Smooth muscle cell (in vitro differentiated cells): ENCODE results near the gene PREP. TPM values are rescaled to one million over a fixed set of nuclear protein-coding genes. Genes with fewer than 3 reads are reported as not detected.

Source experiments
- DNase-seq: peaks from one replicate; lab custom pipeline; 2025; ENCODE audit not compliant: unreplicated experiment; lab: John Stamatoyannopoulos, UW
- H2AFZ ChIP-seq: fragments of 200-600 bp; sonication (generic); 2 replicates; pipeline ENCODE4 v1.6.0; 2016; ENCODE audit warnings: antibody characterized with exemption, low read depth, mild to moderate bottlenecking
- H3F3A ChIP-seq: fragments of 200-600 bp; sonication (generic); 2 replicates; pipeline ENCODE4 v1.6.0; 2017; ENCODE audit warnings: antibody characterized with exemption, low read depth
- H3K27ac ChIP-seq: fragments of 200-600 bp; sonication (generic); 2 replicates; pipeline ENCODE4 v1.5.1; 2016; ENCODE audit warnings: low read depth, mild to moderate bottlenecking
- H3K27me3 ChIP-seq: fragments of 200-600 bp; sonication (generic); 2 replicates; pipeline ENCODE4 v1.6.1; 2016; ENCODE audit warnings: low read depth, mild to moderate bottlenecking
- H3K36me3 ChIP-seq: fragments of 200-600 bp; sonication (generic); 2 replicates; pipeline ENCODE4 v1.5.1; 2016; ENCODE audit warnings: low read depth
- H3K4me1 ChIP-seq: fragments of 200-600 bp; sonication (generic); 2 replicates; pipeline ENCODE4 v1.5.1; 2016; ENCODE audit warnings: low read depth
- H3K4me2 ChIP-seq: fragments of 200-600 bp; sonication (generic); 2 replicates; pipeline ENCODE4 v1.6.0; 2016; ENCODE audit warnings: mild to moderate bottlenecking
- H3K4me3 ChIP-seq: fragments of 200-600 bp; sonication (generic); 2 replicates; pipeline ENCODE4 v1.5.1; 2016; ENCODE audit warnings: mild to moderate bottlenecking
- H3K79me2 ChIP-seq: fragments of 200-600 bp; sonication (generic); 2 replicates; pipeline ENCODE4 v1.6.0; 2016; ENCODE audit warnings: low read depth, mild to moderate bottlenecking
- H3K9ac ChIP-seq: fragments of 200-600 bp; sonication (generic); 2 replicates; pipeline ENCODE4 v1.6.0; 2016; ENCODE audit warnings: low read depth
- H3K9me3 ChIP-seq: fragments of 200-600 bp; sonication (generic); replicated peaks from 2 replicates; pipeline ENCODE4 v1.5.1; 2016; ENCODE audit warnings: low read depth
- H4K20me1 ChIP-seq: fragments of 200-600 bp; sonication (generic); 2 replicates; pipeline ENCODE4 v1.6.0; 2016; ENCODE audit warnings: low read depth
- CTCF ChIP-seq: fragments of 200-600 bp; sonication (generic); IDR thresholded peaks from 2 replicates; pipeline ENCODE4 v1.5.1; 2017; ENCODE audit warnings: borderline replicate concordance, mild to moderate bottlenecking, antibody characterized with exemption; ENCODE audit not compliant: insufficient read depth, poor library complexity, severe bottlenecking
- WGBS: methylation state at CpG from one replicate; pipeline ENCODE4 v1.1.7; 2016; ENCODE audit warnings: low lambda C conversion rate; 5-methylcytosine and 5-hydroxymethylcytosine counted together
- polyA plus RNA-seq: library from polyadenylated mRNA; unstranded; fragments of >200 nt; fragmentation: Nextera tagmentation; extraction: Ambion mirVana; gene quantifications from 2 replicates; pipeline ENCODE4 v1.2.1, GENCODE V29; 2016
- total RNA-seq: library from RNA; depleted of rRNA; stranded (reverse); fragments of >200 nt; gene quantifications from 2 replicates; pipeline ENCODE4 v1.2.3, GENCODE V29; 2014

Gene PREP
- total and polyA plus RNA-seq, 2 experiments from 2014 or later, result 23.4 to 33.2 TPM

GRCh38 chr6:105310371-105310770 lies 92.5 kb downstream of the PREP start:
- H3K27ac ChIP-seq, result no peak overlapping the region
- no peak for DNase-seq
- H3K9ac ChIP-seq, result no peak overlapping the region

GRCh38 chr6:105308840-105309239 lies 94.0 kb downstream of the PREP start:
- Histone ChIP-seq H3K79me2 (no peaks in the 10 kb centered on the region), H3K9ac (no peak overlapping the region), H2AFZ (no peak overlapping the region), H3K4me1 (no peaks in the 10 kb centered on the region), H3K4me3 (no peak overlapping the region), H4K20me1 (peaks cover 15% of the 10 kb centered on the region), H3K27me3 (no peaks in the 10 kb centered on the region), H3K27ac (no peak overlapping the region), H3F3A (no peaks in the 10 kb centered on the region), H3K9me3 (no peaks in the 10 kb centered on the region), H3K4me2 (no peak overlapping the region), H3K36me3 (no peaks in the 10 kb centered on the region)
- no peak for DNase-seq
- no peak for TF ChIP-seq CTCF
- 99% methylated on average over 5 of the region's 5 CpGs for WGBS

More at GRCh38 chr6:105310371-105310770, 92.5 kb downstream of the PREP start:
- Histone ChIP-seq H3K27me3 (no peaks in the 10 kb centered on the region), H3K4me2 (no peak overlapping the region), H3K36me3 (no peaks in the 10 kb centered on the region), H3K79me2 (no peaks in the 10 kb centered on the region), H3K4me3 (no peak overlapping the region), H3F3A (no peaks in the 10 kb centered on the region), H2AFZ (no peak overlapping the region), H3K4me1 (no peaks in the 10 kb centered on the region), H3K9me3 (no peaks in the 10 kb centered on the region), H4K20me1 (peaks cover 4% of the 10 kb centered on the region)
- TF ChIP-seq CTCF, result no peak
- WGBS, result 81% methylated on average over 1 of the region's 1 CpG

- Histone ChIP-seq H3K27ac (no peak overlapping the region), H3F3A (no peaks in the 10 kb centered on the region), H3K36me3 (no peaks in the 10 kb centered on the region), H3K4me2 (no peak overlapping the region), H3K4me3 (no peak overlapping the region), H3K79me2 (no peaks in the 10 kb centered on the region), H3K9ac (no peak overlapping the region), H2AFZ (no peak overlapping the region), H4K20me1 (peaks cover 23% of the 10 kb centered on the region), H3K4me1 (no peaks in the 10 kb centered on the region), H3K9me3 (no peaks in the 10 kb centered on the region), H3K27me3 (no peaks in the 10 kb centered on the region)
- no peak for DNase-seq
- WGBS, result 100% methylated on average over 1 of the region's 1 CpG
- TF ChIP-seq CTCF, result no peak
These were observed 97.4 kb downstream of the PREP start for GRCh38 chr6:105305521-105305920.

GRCh38 chr6:105304825-105305224 lies 98.1 kb downstream of the PREP start:
- Histone ChIP-seq H3K27me3 (no peaks in the 10 kb centered on the region), H4K20me1 (peaks cover 24% of the 10 kb centered on the region), H3K9ac (no peak overlapping the region), H3K4me1 (no peaks in the 10 kb centered on the region), H2AFZ (no peak overlapping the region), H3K79me2 (no peaks in the 10 kb centered on the region), H3K9me3 (no peaks in the 10 kb centered on the region), H3K4me2 (no peak overlapping the region), H3K4me3 (no peak overlapping the region), H3F3A (no peaks in the 10 kb centered on the region), H3K27ac (no peak overlapping the region), H3K36me3 (no peaks in the 10 kb centered on the region)
- DNase-seq, result no peak
- TF ChIP-seq CTCF, result no peak
